OCI-LY7 (cell line): ENCODE results near the gene UBE2M. TPM values are rescaled to one million over a fixed set of nuclear protein-coding genes. Genes with fewer than 3 reads are reported as not detected.

Source experiments
- BruUV-seq: library from RNA; stranded (reverse); fragments of 400-500 nt; replicated peaks from 2 replicates; lab custom pipeline; 2021; lab: Mats Ljungman, UMichigan
- CTCF ChIA-PET: fragments of 300-600 bp; sonication (Branson Sonifier 250); formaldehyde crosslinking; loops from one replicate; lab custom pipeline; 2022; ENCODE audit warnings: antibody characterized with exemption; ENCODE audit not compliant: unreplicated experiment; lab: Charles Lee
- POLR2A ChIA-PET: fragments of 300-600 bp; sonication (Branson Sonifier 250); formaldehyde crosslinking; loops from one replicate; lab custom pipeline; 2022; ENCODE audit warnings: antibody characterized with exemption; lab: Charles Lee
- DNase-seq: peaks from one replicate; pipeline ENCODE4 v3.0.0-alpha.2; 2015; ENCODE audit warnings: low spot score
- H2AFZ ChIP-seq: fragments of 200-600 bp; sonication (generic), shearing (Covaris generic); 2 replicates; pipeline ENCODE4 v1.6.1; 2014; ENCODE audit warnings: mild to moderate bottlenecking, antibody characterized with exemption, low read length, moderate library complexity
- H3K27ac ChIP-seq: fragments of 200-600 bp; sonication (generic); 2 replicates; pipeline ENCODE4 v1.5.1; 2014; ENCODE audit warnings: mixed run types, low read depth, mild to moderate bottlenecking, moderate library complexity, low read length, inconsistent platforms; ENCODE audit not compliant: poor library complexity, severe bottlenecking
- H3K36me3 ChIP-seq: fragments of 200-600 bp; sonication (generic); 2 replicates; pipeline ENCODE4 v1.6.1; 2014; ENCODE audit warnings: mild to moderate bottlenecking, antibody characterized with exemption, low read length, moderate library complexity, mixed read lengths; ENCODE audit not compliant: insufficient read depth
- H3K4me1 ChIP-seq: fragments of 200-600 bp; sonication (generic); 2 replicates; pipeline ENCODE4 v1.5.1; 2014; ENCODE audit warnings: mild to moderate bottlenecking, low read length; ENCODE audit not compliant: insufficient read depth, poor library complexity, severe bottlenecking
- H3K4me2 ChIP-seq: fragments of 200-600 bp; sonication (generic); 2 replicates; pipeline ENCODE4 v1.6.1; 2014; ENCODE audit warnings: mild to moderate bottlenecking, low read length
- H3K4me3 ChIP-seq: fragments of 200-600 bp; sonication (generic); 2 replicates; pipeline ENCODE4 v1.5.1; 2014; ENCODE audit warnings: mild to moderate bottlenecking, low read depth, low read length; ENCODE audit not compliant: poor library complexity, severe bottlenecking
- H3K79me2 ChIP-seq: fragments of 200-600 bp; sonication (generic); 2 replicates; pipeline ENCODE4 v1.6.1; 2016; ENCODE audit warnings: low read depth, mild to moderate bottlenecking, low read length, moderate library complexity, mixed read lengths; ENCODE audit not compliant: insufficient read depth
- H3K9me2 ChIP-seq: fragments of 200-600 bp; sonication (generic); 2 replicates; pipeline ENCODE4 v1.6.1; 2016; ENCODE audit warnings: mild to moderate bottlenecking, low read length, mixed read lengths; ENCODE audit not compliant: insufficient read depth
- H3K9me3 ChIP-seq: fragments of 200-600 bp; sonication (generic); 2 replicates; pipeline ENCODE4 v1.6.1; 2014; ENCODE audit warnings: mild to moderate bottlenecking, mixed run types, low read length, mixed read lengths
- H4K20me1 ChIP-seq: fragments of 200-600 bp; sonication (generic); 2 replicates; pipeline ENCODE4 v1.6.1; 2014; ENCODE audit warnings: mild to moderate bottlenecking, antibody characterized with exemption, low read length, moderate library complexity, mixed read lengths; ENCODE audit not compliant: insufficient read depth
- CTCF ChIP-seq: fragments of 200-600 bp; sonication (generic); conservative IDR thresholded peaks from 2 replicates; pipeline ENCODE4 v1.5.1; 2014; ENCODE audit warnings: mild to moderate bottlenecking, antibody characterized with exemption, low read length, moderate library complexity, mixed read lengths
- EZH2phosphoT487 ChIP-seq: fragments of 200-600 bp; sonication (generic); IDR thresholded peaks from 2 replicates; pipeline ENCODE4 v1.6.1; 2018; ENCODE audit warnings: low read depth, borderline replicate concordance, mild to moderate bottlenecking, mixed run types, antibody characterized with exemption, low read length, moderate library complexity, mixed read lengths
- intact Hi-C: fragments of 100-400 bp; cut with micrococcal nuclease; formaldehyde crosslinking; loops from one replicate; pipeline ENCODE4 v1.10.0; 2022; ENCODE audit not compliant: unreplicated experiment
- total RNA-seq, 2 experiments: library from RNA; depleted of rRNA in 1 of 2; stranded (reverse); fragments of >200 nt in 1 of 2; shearing (Covaris generic) in 1 of 2; gene quantifications; 2 replicates each; pipeline ENCODE4 v1.2.3, GENCODE V29; 2014 to 2022

The UBE2M gene
- total RNA-seq, 2 experiments from 2014 or later, result 101 to 117 TPM

GRCh38 chr19:58584498-58585441, 26.4 kb upstream of the UBE2M start:
- TF ChIP-seq EZH2phosphoT487 (no peak), CTCF (no peak)
- Histone ChIP-seq H3K9me2 (no peaks in the 10 kb centered on the region), H3K9me3 (no peaks in the 10 kb centered on the region), H3K4me1 (no peaks in the 10 kb centered on the region), H2AFZ (no peak overlapping the region), H4K20me1 (no peaks in the 10 kb centered on the region), H3K36me3 (peaks cover 17% of the 10 kb centered on the region), H3K4me3 (no peak overlapping the region), H3K27ac (no peak overlapping the region), H3K79me2 (no peaks in the 10 kb centered on the region), H3K4me2 (no peak overlapping the region)
- no peak for DNase-seq
- ChIA-PET CTCF (no interaction called here), POLR2A (no interaction called here)
- no TSS peak for BruUV-seq
- intact Hi-C loops, result no loop called here

- Histone ChIP-seq H3K9me2 (no peaks in the 10 kb centered on the region), H3K9me3 (no peaks in the 10 kb centered on the region), H3K79me2 (no peaks in the 10 kb centered on the region), H3K4me1 (peaks cover 12% of the 10 kb centered on the region), H3K27ac (no peak overlapping the region), H3K4me2 (no peak overlapping the region), H2AFZ (no peak overlapping the region), H4K20me1 (no peaks in the 10 kb centered on the region), H3K36me3 (peaks cover 17% of the 10 kb centered on the region), H3K4me3 (no peak overlapping the region)
- intact Hi-C loops, result no loop called here
- ChIA-PET POLR2A (no interaction called here), CTCF (no interaction called here)
- BruUV-seq, result no TSS peak
- DNase-seq, result no peak
- no peak for TF ChIP-seq CTCF
- TF ChIP-seq EZH2phosphoT487, result no peak
Observed at GRCh38 chr19:58582985-58583384, 24.6 kb upstream of the UBE2M start.
